ENCODE results near the gene RIPK4. TPM values are rescaled to one million over a fixed set of nuclear protein-coding genes. Genes with fewer than 3 reads are reported as not detected.

The RIPK4 gene
- total RNA-seq, 1 experiment from 2014 or later = 24.1 TPM

- Histone ChIP-seq H3K27me3 (replicated peaks; ENCODE audit: control insufficient read depth, insufficient read depth, low read length) (no peaks in the 10 kb centered on the region), H3K4me1 (0 out of 2 replicates have a peak, but pooled peaks cover 3% of the 10 kb centered on the region), H3K4me3 (ENCODE audit: low read depth, low read length) (no peak overlapping the region), H3K9me3 (no peaks in the 10 kb centered on the region), H3K36me3 (ENCODE audit: control insufficient read depth, insufficient read depth, low read length) (no peaks in the 10 kb centered on the region; the same call in 1 of the 2 replicates)
- Mint-ChIP-seq H3K4me3 (ENCODE audit: unreplicated experiment) (no peak overlapping the region), H3K4me1 (ENCODE audit: low read depth, unreplicated experiment) (no peaks in the 10 kb centered on the region), H3K36me3 (ENCODE audit: insufficient read depth, unreplicated experiment) (peaks cover 11% of the 10 kb centered on the region), H3K9me3 (ENCODE audit: unreplicated experiment) (no peaks in the 10 kb centered on the region), H3K27ac (ENCODE audit: unreplicated experiment) (no peak overlapping the region), H3K27me3 (ENCODE audit: insufficient read depth, unreplicated experiment) (no peaks in the 10 kb centered on the region)
- no TSS peak for BruUV-seq (replicated peaks)
- TF ChIP-seq, protein P1, sequence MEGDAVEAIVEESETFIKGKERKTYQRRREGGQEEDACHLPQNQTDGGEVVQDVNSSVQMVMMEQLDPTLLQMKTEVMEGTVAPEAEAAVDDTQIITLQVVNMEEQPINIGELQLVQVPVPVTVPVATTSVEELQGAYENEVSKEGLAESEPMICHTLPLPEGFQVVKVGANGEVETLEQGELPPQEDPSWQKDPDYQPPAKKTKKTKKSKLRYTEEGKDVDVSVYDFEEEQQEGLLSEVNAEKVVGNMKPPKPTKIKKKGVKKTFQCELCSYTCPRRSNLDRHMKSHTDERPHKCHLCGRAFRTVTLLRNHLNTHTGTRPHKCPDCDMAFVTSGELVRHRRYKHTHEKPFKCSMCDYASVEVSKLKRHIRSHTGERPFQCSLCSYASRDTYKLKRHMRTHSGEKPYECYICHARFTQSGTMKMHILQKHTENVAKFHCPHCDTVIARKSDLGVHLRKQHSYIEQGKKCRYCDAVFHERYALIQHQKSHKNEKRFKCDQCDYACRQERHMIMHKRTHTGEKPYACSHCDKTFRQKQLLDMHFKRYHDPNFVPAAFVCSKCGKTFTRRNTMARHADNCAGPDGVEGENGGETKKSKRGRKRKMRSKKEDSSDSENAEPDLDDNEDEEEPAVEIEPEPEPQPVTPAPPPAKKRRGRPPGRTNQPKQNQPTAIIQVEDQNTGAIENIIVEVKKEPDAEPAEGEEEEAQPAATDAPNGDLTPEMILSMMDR (IDR thresholded peaks at IDR 0.05; ENCODE audit: insufficient read depth in 1 of 2, low read depth in 1 of 2, low read length in 1 of 2, severe bottlenecking in 1 of 2, unreplicated experiment in 1 of 2) = no peak
- no peak for DNase-seq
- intact Hi-C loops (cut with micrococcal nuclease; ENCODE audit: unreplicated experiment) = no loop called here
- ChIA-PET POLR2A (no interaction called here), CTCF (no interaction called here)
These were observed 32.9 kb upstream of the RIPK4 start for GRCh38 chr21:41799763-41800162.

DNA sequence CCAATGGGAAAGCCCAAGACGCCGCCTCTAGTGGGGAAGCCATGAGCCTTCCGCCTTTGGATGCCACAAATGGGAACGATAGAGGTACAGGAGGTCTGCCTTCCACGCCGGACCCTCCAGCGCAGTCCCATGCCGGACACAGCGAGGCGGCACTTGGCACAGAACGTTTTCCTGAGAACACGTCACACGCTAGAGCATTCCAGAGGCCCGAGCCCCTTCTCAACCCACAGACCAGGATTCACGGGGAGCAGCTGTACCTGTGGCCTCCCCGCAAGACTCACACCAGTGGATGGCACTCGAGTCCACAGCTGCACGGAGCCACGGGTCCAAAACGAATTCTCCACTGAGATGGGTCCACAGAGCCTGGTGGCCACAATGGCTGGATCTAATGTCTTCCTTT is 31.5 kb upstream of the RIPK4 start:
- DNase-seq = no peak
- Mint-ChIP-seq H3K36me3 (ENCODE audit: insufficient read depth, unreplicated experiment) (peaks cover 14% of the 10 kb centered on the region), H3K27me3 (ENCODE audit: insufficient read depth, unreplicated experiment) (no peaks in the 10 kb centered on the region), H3K4me3 (ENCODE audit: unreplicated experiment) (no peak overlapping the region), H3K9me3 (ENCODE audit: unreplicated experiment) (peaks cover 9% of the 10 kb centered on the region), H3K27ac (ENCODE audit: unreplicated experiment) (no peak overlapping the region), H3K4me1 (ENCODE audit: low read depth, unreplicated experiment) (no peaks in the 10 kb centered on the region)
- H3K4me1 ChIP-seq = 0 out of 2 replicates have a peak, but pooled peaks cover 3% of the 10 kb centered on the region
- TF ChIP-seq, protein P1 (IDR thresholded peaks at IDR 0.05; ENCODE audit: insufficient read depth in 1 of 2, low read depth in 1 of 2, low read length in 1 of 2, severe bottlenecking in 1 of 2, unreplicated experiment in 1 of 2) = no peak
- ChIA-PET POLR2A (no interaction called here), CTCF (no interaction called here)
- H3K4me3 ChIP-seq (ENCODE audit: low read depth, low read length) = no peak overlapping the region
- intact Hi-C loops (cut with micrococcal nuclease; ENCODE audit: unreplicated experiment) = no loop called here
- peaks cover 2% of the 10 kb centered on the region; the same call in 1 of the 2 replicates for H3K9me3 ChIP-seq
- no TSS peak for BruUV-seq (replicated peaks)
- no peaks in the 10 kb centered on the region; the same call in 1 of the 2 replicates for H3K36me3 ChIP-seq (ENCODE audit: control insufficient read depth, insufficient read depth, low read length)
- H3K27me3 ChIP-seq (replicated peaks; ENCODE audit: control insufficient read depth, insufficient read depth, low read length) = no peaks in the 10 kb centered on the region

DNA sequence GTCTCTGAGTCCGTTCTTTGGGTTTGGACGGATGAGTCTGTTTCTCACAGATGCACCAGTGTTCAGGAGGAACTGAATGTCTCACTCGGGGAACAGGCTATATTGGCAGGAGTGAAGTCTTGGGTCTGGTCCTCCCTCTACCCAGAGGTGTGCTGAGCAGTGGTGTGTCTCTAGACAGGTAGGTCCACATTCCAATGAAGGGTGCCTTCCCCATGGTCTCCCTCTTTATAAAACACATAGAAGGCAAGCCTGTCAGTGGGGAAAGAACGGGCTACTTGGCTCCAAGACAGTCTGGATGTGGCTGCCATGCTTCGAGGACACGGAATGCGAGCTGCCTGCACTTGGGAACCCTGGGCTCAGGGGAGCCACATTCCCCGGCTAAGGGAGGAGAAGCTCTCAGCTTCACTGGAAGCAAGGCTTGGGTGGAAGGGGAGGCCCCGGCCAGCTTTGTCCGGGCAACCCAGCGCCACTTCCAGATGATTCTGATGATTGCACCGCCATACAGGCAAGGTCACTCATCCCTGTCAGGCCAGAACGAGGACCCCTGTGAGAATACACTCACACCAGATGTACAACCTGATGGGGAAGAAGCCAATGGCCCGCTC is 29.7 kb upstream of the RIPK4 start:
- CTCF ChIA-PET = no interaction called here

More for the DNA sequence above, 29.7 kb upstream of the RIPK4 start:
- no peaks in the 10 kb centered on the region for H3K27me3 ChIP-seq (replicated peaks; ENCODE audit: control insufficient read depth, insufficient read depth, low read length)
- H3K4me1 ChIP-seq = 0 out of 2 replicates have a peak, but pooled peaks cover 3% of the 10 kb centered on the region
- Mint-ChIP-seq H3K27me3 (ENCODE audit: insufficient read depth, unreplicated experiment) (no peaks in the 10 kb centered on the region), H3K27ac (ENCODE audit: unreplicated experiment) (no peak overlapping the region), H3K36me3 (ENCODE audit: insufficient read depth, unreplicated experiment) (peaks cover 14% of the 10 kb centered on the region), H3K4me3 (ENCODE audit: unreplicated experiment) (no peak overlapping the region), H3K9me3 (ENCODE audit: unreplicated experiment) (peaks cover 20% of the 10 kb centered on the region), H3K4me1 (ENCODE audit: low read depth, unreplicated experiment) (no peaks in the 10 kb centered on the region)
- POLR2A ChIA-PET = no interaction called here
- peaks cover 11% of the 10 kb centered on the region; the same call in 1 of the 2 replicates for H3K9me3 ChIP-seq
- no peak for DNase-seq
- TF ChIP-seq, protein P1 (IDR thresholded peaks at IDR 0.05; ENCODE audit: insufficient read depth in 1 of 2, low read depth in 1 of 2, low read length in 1 of 2, severe bottlenecking in 1 of 2, unreplicated experiment in 1 of 2) = no peak
- no peak overlapping the region for H3K4me3 ChIP-seq (ENCODE audit: low read depth, low read length)
- H3K36me3 ChIP-seq (ENCODE audit: control insufficient read depth, insufficient read depth, low read length) = no peaks in the 10 kb centered on the region; the same call in 1 of the 2 replicates
- intact Hi-C loops (cut with micrococcal nuclease; ENCODE audit: unreplicated experiment) = no loop called here
- BruUV-seq (replicated peaks) = no TSS peak
